ENCODE data around the gene COPE. TPM values are rescaled to one million over a fixed set of nuclear protein-coding genes. Genes with fewer than 3 reads are reported as not detected.

COPE gene
- total and polyA plus RNA-seq, 2 donors (not counting 1 experiment from before 2014, with no cell fraction given) = 154 to 279 TPM

DNA sequence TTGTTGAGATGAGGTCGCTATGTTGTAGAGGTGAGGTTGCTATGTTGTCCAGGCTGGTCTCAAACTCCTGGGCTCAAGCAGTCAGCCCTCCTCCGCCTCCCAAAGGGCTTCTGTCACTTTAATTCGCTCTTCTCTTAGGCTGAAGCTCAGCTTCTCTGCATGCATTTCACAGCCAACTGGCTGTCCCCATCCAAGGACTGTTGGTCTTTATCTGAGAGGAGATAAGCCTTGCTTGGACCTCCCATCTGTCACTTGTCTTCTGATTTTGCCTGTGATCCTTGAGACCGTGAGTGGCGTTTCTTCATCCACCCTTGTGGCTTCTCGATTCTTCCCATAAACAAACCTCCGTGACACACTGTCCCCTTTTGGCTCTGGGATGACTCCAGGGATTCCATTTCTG is 47.6 kb downstream of the COPE start:
- Mint-ChIP-seq H3K4me1 (peaks cover 14% of the 10 kb centered on the region), H3K4me3 (peak overlapping the region; percentile 1), H3K27ac (no peak overlapping the region), H3K9me3 (ENCODE audit: insufficient read depth) (no peaks in the 10 kb centered on the region), H3K27me3 (peaks cover 19% of the 10 kb centered on the region)
- CTCF ChIA-PET = interaction anchor here (1.1 kb wide), 1 partner anchor 11 kb away, joined by 4 read pairs; no protein-coding TSS in a partner anchor
- Histone ChIP-seq H3K9me3 (ENCODE audit: control extremely low read depth in 1 of 3, control insufficient read depth in 2 of 3, insufficient read depth in 1 of 3, low read length in 2 of 3) (peaks cover 0 to 3% (median 0%) of the 10 kb centered on the region in 3 donors), H3K27ac (ENCODE audit: low read length in 2 of 2) (no peak overlapping the region), H4K20me1 (ENCODE audit: control insufficient read depth, insufficient read depth, low read length, poor library complexity, severe bottlenecking) (peaks cover 30% of the 10 kb centered on the region), H3K4me1 (ENCODE audit: control insufficient read depth in 2 of 2, insufficient read depth in 2 of 2, low read length in 2 of 2) (peaks cover 11 to 12% of the 10 kb centered on the region in 2 donors), H3K27me3 (replicated peaks in 1 of 4; ENCODE audit: control extremely low read depth in 1 of 4, control insufficient read depth in 3 of 4, insufficient read depth in 4 of 4, low read length in 3 of 4) (peaks cover 0 to 28% (median 6%) of the 10 kb centered on the region in 4 experiments), H3K9ac (ENCODE audit: low read length) (no peak overlapping the region), H3K4me3 (ENCODE audit: control extremely low read depth in 1 of 5, extremely low read depth in 1 of 5, insufficient read depth in 1 of 5, low read depth in 2 of 5, low read length in 4 of 5) (no peak overlapping the region), H3K36me3 (replicated peaks in 1 of 2; ENCODE audit: control extremely low read depth in 1 of 2, control insufficient read depth in 1 of 2, extremely low read depth in 1 of 2, insufficient read depth in 2 of 2, low read length in 1 of 2) (peaks cover 0 to 14% of the 10 kb centered on the region in 2 experiments), H3K79me2 (ENCODE audit: control insufficient read depth, insufficient read depth, low read length) (peaks cover 3% of the 10 kb centered on the region), H2AFZ (ENCODE audit: insufficient read depth, low read depth, low read length, poor library complexity, severe bottlenecking) (no peak overlapping the region), H3K4me2 (replicated peaks; ENCODE audit: low read depth, low read length, poor library complexity, severe bottlenecking) (no peak overlapping the region)
- no peak for DNase-seq
- intact Hi-C loops (cut with micrococcal nuclease) = no loop called here
- TF ChIP-seq EZH2 (IDR thresholded peaks at IDR 0.05; ENCODE audit: borderline replicate concordance, insufficient read depth, low read depth, low read length, poor library complexity, severe bottlenecking) = no peak
- TF ChIP-seq, protein P1, sequence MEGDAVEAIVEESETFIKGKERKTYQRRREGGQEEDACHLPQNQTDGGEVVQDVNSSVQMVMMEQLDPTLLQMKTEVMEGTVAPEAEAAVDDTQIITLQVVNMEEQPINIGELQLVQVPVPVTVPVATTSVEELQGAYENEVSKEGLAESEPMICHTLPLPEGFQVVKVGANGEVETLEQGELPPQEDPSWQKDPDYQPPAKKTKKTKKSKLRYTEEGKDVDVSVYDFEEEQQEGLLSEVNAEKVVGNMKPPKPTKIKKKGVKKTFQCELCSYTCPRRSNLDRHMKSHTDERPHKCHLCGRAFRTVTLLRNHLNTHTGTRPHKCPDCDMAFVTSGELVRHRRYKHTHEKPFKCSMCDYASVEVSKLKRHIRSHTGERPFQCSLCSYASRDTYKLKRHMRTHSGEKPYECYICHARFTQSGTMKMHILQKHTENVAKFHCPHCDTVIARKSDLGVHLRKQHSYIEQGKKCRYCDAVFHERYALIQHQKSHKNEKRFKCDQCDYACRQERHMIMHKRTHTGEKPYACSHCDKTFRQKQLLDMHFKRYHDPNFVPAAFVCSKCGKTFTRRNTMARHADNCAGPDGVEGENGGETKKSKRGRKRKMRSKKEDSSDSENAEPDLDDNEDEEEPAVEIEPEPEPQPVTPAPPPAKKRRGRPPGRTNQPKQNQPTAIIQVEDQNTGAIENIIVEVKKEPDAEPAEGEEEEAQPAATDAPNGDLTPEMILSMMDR (IDR thresholded peaks at IDR 0.05) = no peak
- no peak for ATAC-seq (ENCODE audit: low read depth)
- 66% methylated on average over 2 of the region's 7 CpGs for WGBS (ENCODE audit: insufficient coverage)
- POLR2A ChIA-PET = interaction anchor here (0.9 kb wide), 1 partner anchor 14 kb away, joined by 6 read pairs; no protein-coding TSS in a partner anchor

DNA sequence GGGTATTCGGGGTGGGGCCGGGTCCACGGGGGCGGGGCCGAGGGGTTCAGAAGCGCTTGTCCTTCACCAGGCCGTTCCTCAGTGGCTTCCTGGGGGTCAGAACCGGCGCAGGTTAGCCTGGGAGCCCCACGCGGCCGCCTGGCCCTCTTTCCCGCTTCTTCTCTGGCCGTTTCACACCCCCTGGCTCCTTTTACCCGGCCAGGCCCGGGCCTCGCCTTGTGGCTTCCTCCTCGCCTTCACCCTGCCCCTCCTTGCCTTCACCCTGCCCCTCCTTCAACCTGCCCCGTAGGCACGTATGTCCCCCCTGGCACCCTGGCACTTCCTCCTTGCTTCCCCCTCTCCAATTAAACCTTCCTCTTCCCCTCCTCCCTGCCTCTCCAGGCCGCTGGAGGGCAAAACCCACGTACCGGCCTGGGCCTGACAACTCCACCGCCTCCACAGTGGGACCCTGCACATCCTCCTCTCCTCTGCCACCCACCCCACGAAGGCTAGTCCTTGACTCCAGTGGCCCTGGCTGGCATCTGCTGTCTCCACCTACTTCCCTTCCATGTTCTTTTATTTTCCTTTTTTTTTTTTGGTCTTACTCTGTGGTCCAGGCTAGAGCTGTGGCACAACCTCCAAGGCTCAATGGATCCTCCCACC is 48.5 kb downstream of the COPE start:
- Histone ChIP-seq H3K4me2 (replicated peaks; ENCODE audit: low read depth, low read length, poor library complexity, severe bottlenecking) (peak overlapping the region; percentile 51), H3K4me3 (ENCODE audit: control extremely low read depth in 1 of 5, extremely low read depth in 1 of 5, insufficient read depth in 1 of 5, low read depth in 2 of 5, low read length in 4 of 5) (no peak overlapping the region), H4K20me1 (ENCODE audit: control insufficient read depth, insufficient read depth, low read length, poor library complexity, severe bottlenecking) (peaks cover 39% of the 10 kb centered on the region), H3K4me1 (ENCODE audit: control insufficient read depth in 2 of 2, insufficient read depth in 2 of 2, low read length in 2 of 2) (peaks cover 11 to 12% of the 10 kb centered on the region in 2 donors), H3K9me3 (ENCODE audit: control extremely low read depth in 1 of 3, control insufficient read depth in 2 of 3, insufficient read depth in 1 of 3, low read length in 2 of 3) (peaks cover 0 to 3% (median 0%) of the 10 kb centered on the region in 3 donors), H3K79me2 (ENCODE audit: control insufficient read depth, insufficient read depth, low read length) (peaks cover 3% of the 10 kb centered on the region), H3K9ac (ENCODE audit: low read length) (no peak overlapping the region), H2AFZ (ENCODE audit: insufficient read depth, low read depth, low read length, poor library complexity, severe bottlenecking) (no peak overlapping the region), H3K27me3 (replicated peaks in 1 of 4; ENCODE audit: control extremely low read depth in 1 of 4, control insufficient read depth in 3 of 4, insufficient read depth in 4 of 4, low read length in 3 of 4) (peaks cover 0 to 28% (median 6%) of the 10 kb centered on the region in 4 experiments), H3K36me3 (replicated peaks in 1 of 2; ENCODE audit: control extremely low read depth in 1 of 2, control insufficient read depth in 1 of 2, extremely low read depth in 1 of 2, insufficient read depth in 2 of 2, low read length in 1 of 2) (peaks cover 0 to 22% of the 10 kb centered on the region in 2 experiments), H3K27ac (ENCODE audit: low read length in 2 of 2) (no peak overlapping the region)
- Mint-ChIP-seq H3K27ac (no peak overlapping the region), H3K4me3 (peak overlapping the region; percentile 32), H3K9me3 (ENCODE audit: insufficient read depth) (no peaks in the 10 kb centered on the region), H3K4me1 (peaks cover 14% of the 10 kb centered on the region), H3K27me3 (peaks cover 19% of the 10 kb centered on the region)
- intact Hi-C loops (cut with micrococcal nuclease) = no loop called here
- ChIA-PET CTCF (interaction anchor here (1.1 kb wide), 1 partner anchor 12 kb away, joined by 4 read pairs; no protein-coding TSS in a partner anchor), POLR2A (interaction anchor here (0.9 kb wide), 1 partner anchor 13 kb away, joined by 6 read pairs; no protein-coding TSS in a partner anchor)
- DNase-seq = no peak
- no peak for TF ChIP-seq EZH2 (IDR thresholded peaks at IDR 0.05; ENCODE audit: borderline replicate concordance, insufficient read depth, low read depth, low read length, poor library complexity, severe bottlenecking)
- TF ChIP-seq, protein P1 (IDR thresholded peaks at IDR 0.05) = no peak
- WGBS (ENCODE audit: insufficient coverage) = 19% methylated on average over 25 of the region's 25 CpGs
- no peak for ATAC-seq (ENCODE audit: low read depth)

Measured in B cell (primary cell).